GM23248 (cell line): Measurements from ENCODE around the gene SIGLEC5. TPM values are rescaled to one million over a fixed set of nuclear protein-coding genes. Genes with fewer than 3 reads are reported as not detected.

ENCODE experiments used
- DNase-seq: peaks from one replicate; pipeline ENCODE4 v3.0.0-alpha.2; 2015
- H2AFZ ChIP-seq: fragments of 200-600 bp; sonication (generic); 2 replicates; pipeline ENCODE4 v1.6.1; 2016; ENCODE audit warnings: antibody characterized with exemption
- H3F3A ChIP-seq: fragments of 200-600 bp; sonication (generic); 2 replicates; pipeline ENCODE4 v1.6.1; 2016; ENCODE audit warnings: mild to moderate bottlenecking, antibody characterized with exemption, mixed run types; ENCODE audit not compliant: insufficient read depth
- H3K27ac ChIP-seq: fragments of 200-600 bp; sonication (generic); 2 replicates; pipeline ENCODE4 v1.5.1; 2016; ENCODE audit warnings: mild to moderate bottlenecking
- H3K27me3 ChIP-seq: fragments of 200-600 bp; sonication (generic); replicated peaks from 2 replicates; pipeline ENCODE4 v1.6.1; 2016; ENCODE audit warnings: mild to moderate bottlenecking; ENCODE audit not compliant: insufficient read depth
- H3K36me3 ChIP-seq: fragments of 200-600 bp; sonication (generic); 2 replicates; pipeline ENCODE4 v1.6.1; 2016; ENCODE audit warnings: low read depth, mild to moderate bottlenecking
- H3K4me1 ChIP-seq: fragments of 200-600 bp; sonication (generic); 2 replicates; pipeline ENCODE4 v1.6.1; 2016; ENCODE audit warnings: mild to moderate bottlenecking; ENCODE audit not compliant: insufficient read depth
- H3K4me2 ChIP-seq: fragments of 200-600 bp; sonication (generic); one replicate; pipeline ENCODE4 v1.6.1; 2016; ENCODE audit warnings: mild to moderate bottlenecking; ENCODE audit not compliant: unreplicated experiment
- H3K4me3 ChIP-seq: fragments of 200-600 bp; sonication (generic); 2 replicates; pipeline ENCODE4 v1.5.1; 2016; ENCODE audit warnings: mild to moderate bottlenecking
- H3K79me2 ChIP-seq: fragments of 200-600 bp; sonication (generic); 2 replicates; pipeline ENCODE4 v1.6.1; 2016; ENCODE audit warnings: mild to moderate bottlenecking; ENCODE audit not compliant: insufficient read depth
- H3K9ac ChIP-seq: fragments of 200-600 bp; sonication (generic); 2 replicates; pipeline ENCODE4 v1.6.1; 2016; ENCODE audit warnings: mild to moderate bottlenecking
- H3K9me2 ChIP-seq: fragments of 200-600 bp; sonication (generic); 2 replicates; pipeline ENCODE4 v1.6.1; 2016; ENCODE audit warnings: mixed run types, mild to moderate bottlenecking, moderate library complexity; ENCODE audit not compliant: insufficient read depth
- H3K9me3 ChIP-seq: fragments of 200-600 bp; sonication (generic); one replicate; pipeline ENCODE4 v1.6.1; 2017; ENCODE audit warnings: low read depth
- H4K20me1 ChIP-seq: fragments of 200-600 bp; sonication (generic); 2 replicates; pipeline ENCODE4 v1.6.0; 2016; ENCODE audit not compliant: insufficient read depth
- EZH2 ChIP-seq: fragments of 200-600 bp; sonication (generic); IDR thresholded peaks from 2 replicates; pipeline ENCODE4 v1.6.1; 2018; ENCODE audit warnings: antibody characterized with exemption, mild to moderate bottlenecking; ENCODE audit not compliant: insufficient read depth, poor library complexity, severe bottlenecking
- EZH2phosphoT487 ChIP-seq: fragments of 200-600 bp; sonication (generic); IDR thresholded peaks from 2 replicates; pipeline ENCODE4 v1.6.1; 2018; ENCODE audit warnings: antibody characterized with exemption, moderate library complexity, mild to moderate bottlenecking, low read depth; ENCODE audit not compliant: insufficient read depth
- WGBS, 2 experiments: methylation state at CpG; one replicate each; pipeline ENCODE4 v1.1.6; 2015 to 2017; ENCODE audit warnings: low lambda C conversion rate in 2 of 2, low coverage in 1 of 2; ENCODE audit errors: missing lambda C conversion rate in 2 of 2; 5-methylcytosine and 5-hydroxymethylcytosine counted together
- in situ Hi-C: fragments of 300-500 bp; cut with MboI; formaldehyde crosslinking; loops from 2 replicates; pipeline ENCODE4 v1.15.0; 2020
- polyA plus RNA-seq: library from polyadenylated mRNA; unstranded; fragments of >200 nt; fragmentation: Nextera tagmentation; extraction: Ambion mirVana; gene quantifications from 2 replicates; pipeline ENCODE4 v1.2.1, GENCODE V29; 2016
- total RNA-seq: library from RNA; depleted of rRNA; stranded (reverse); fragments of >200 nt; shearing (Covaris generic); gene quantifications from 2 replicates; pipeline ENCODE4 v1.2.3, GENCODE V29; 2014

SIGLEC5 gene
- total and polyA plus RNA-seq, 2 experiments from 2014 or later: not detected

GRCh38 chr19:51592521-51592920 lies 37.7 kb downstream of the SIGLEC5 start:
- Histone ChIP-seq H3K9ac (no peak overlapping the region), H3F3A (peaks cover 5% of the 10 kb centered on the region; the same call in 1 of the 2 replicates), H3K36me3 (peaks cover 3% of the 10 kb centered on the region), H4K20me1 (no peaks in the 10 kb centered on the region), H3K4me2 (no peak overlapping the region), H3K27me3 (no peaks in the 10 kb centered on the region), H3K27ac (no peak overlapping the region), H3K4me1 (no peaks in the 10 kb centered on the region), H3K9me2 (no peaks in the 10 kb centered on the region), H2AFZ (no peak overlapping the region), H3K79me2 (no peaks in the 10 kb centered on the region), H3K9me3 (no peaks in the 10 kb centered on the region), H3K4me3 (no peak overlapping the region)
- no peak for DNase-seq
- in situ Hi-C loops: no loop called here
- TF ChIP-seq EZH2: no peak
- TF ChIP-seq EZH2phosphoT487: no peak
- 39 to 43% methylated on average over 1 of the region's 1 CpG for WGBS, 2 experiments

DNA sequence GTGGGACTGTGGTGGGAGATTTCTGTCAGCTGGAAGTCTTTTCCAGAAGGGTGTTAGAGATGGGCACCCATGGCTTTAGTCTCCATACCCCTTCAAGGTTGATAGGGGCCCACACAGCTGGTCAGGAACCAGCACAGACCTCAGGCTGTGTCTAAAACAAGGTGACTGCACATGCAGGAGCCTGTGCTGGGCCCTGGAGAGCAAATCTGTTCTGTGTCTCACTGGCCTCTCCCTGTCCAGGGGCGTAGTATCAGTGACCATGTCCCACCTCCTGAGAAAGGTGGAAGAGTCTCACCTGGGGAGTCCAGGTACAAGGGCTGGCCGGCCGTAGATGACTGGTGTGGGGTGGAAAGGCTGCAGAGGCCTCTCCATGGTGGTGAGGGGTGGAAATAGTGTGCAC lies 39.8 kb downstream of the SIGLEC5 start:
- Histone ChIP-seq H3K79me2 (no peaks in the 10 kb centered on the region), H2AFZ (no peak overlapping the region), H3F3A (peaks cover 5% of the 10 kb centered on the region; the same call in 1 of the 2 replicates), H3K9me3 (no peaks in the 10 kb centered on the region), H3K9ac (no peak overlapping the region), H3K4me2 (no peak overlapping the region), H3K4me3 (no peak overlapping the region), H3K36me3 (peaks cover 22% of the 10 kb centered on the region), H4K20me1 (no peaks in the 10 kb centered on the region), H3K9me2 (no peaks in the 10 kb centered on the region), H3K27ac (no peak overlapping the region), H3K4me1 (no peaks in the 10 kb centered on the region), H3K27me3 (no peaks in the 10 kb centered on the region)
- TF ChIP-seq EZH2phosphoT487 (no peak), EZH2 (no peak)
- DNase-seq: no peak
- WGBS, 2 experiments: 97 to 100% methylated on average over 3 of the region's 3 CpGs
- in situ Hi-C loops: no loop called here

DNA sequence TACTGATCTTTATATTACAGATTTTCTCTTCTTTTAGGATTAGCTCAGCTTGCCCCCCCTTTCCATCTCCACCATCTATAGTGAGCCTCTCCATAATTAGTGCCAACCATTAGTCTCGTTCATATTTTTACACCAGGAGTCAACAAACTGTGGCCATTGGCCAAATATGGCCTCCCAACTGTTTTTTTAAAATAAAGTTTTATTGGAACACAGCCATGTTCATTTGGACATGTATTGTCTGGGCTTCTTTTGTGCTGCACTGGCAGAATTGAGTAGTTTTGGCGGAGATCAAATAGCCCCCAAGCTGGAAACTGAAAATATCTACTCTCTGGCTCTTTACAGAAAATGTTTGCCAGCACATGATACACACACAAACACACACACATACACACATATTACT lies 40.7 kb downstream of the SIGLEC5 start:
- no peak overlapping the region for H3K4me2 ChIP-seq
- no peaks in the 10 kb centered on the region for H3K27me3 ChIP-seq
- no peaks in the 10 kb centered on the region for H3K4me1 ChIP-seq
- TF ChIP-seq EZH2phosphoT487: no peak
- H3K27ac ChIP-seq: no peak overlapping the region
- H3K9me2 ChIP-seq: no peaks in the 10 kb centered on the region
- H3K79me2 ChIP-seq: no peaks in the 10 kb centered on the region
- no peak overlapping the region for H3K9ac ChIP-seq
- no peaks in the 10 kb centered on the region for H4K20me1 ChIP-seq
- 95 to 100% methylated on average over 2 of the region's 2 CpGs for WGBS, 2 experiments
- peaks cover 5% of the 10 kb centered on the region; the same call in 1 of the 2 replicates for H3F3A ChIP-seq
- no peak for DNase-seq
- H2AFZ ChIP-seq: no peak overlapping the region
- in situ Hi-C loops: no loop called here
- peaks cover 31% of the 10 kb centered on the region for H3K36me3 ChIP-seq
- no peak overlapping the region for H3K4me3 ChIP-seq
- no peaks in the 10 kb centered on the region for H3K9me3 ChIP-seq

DNA sequence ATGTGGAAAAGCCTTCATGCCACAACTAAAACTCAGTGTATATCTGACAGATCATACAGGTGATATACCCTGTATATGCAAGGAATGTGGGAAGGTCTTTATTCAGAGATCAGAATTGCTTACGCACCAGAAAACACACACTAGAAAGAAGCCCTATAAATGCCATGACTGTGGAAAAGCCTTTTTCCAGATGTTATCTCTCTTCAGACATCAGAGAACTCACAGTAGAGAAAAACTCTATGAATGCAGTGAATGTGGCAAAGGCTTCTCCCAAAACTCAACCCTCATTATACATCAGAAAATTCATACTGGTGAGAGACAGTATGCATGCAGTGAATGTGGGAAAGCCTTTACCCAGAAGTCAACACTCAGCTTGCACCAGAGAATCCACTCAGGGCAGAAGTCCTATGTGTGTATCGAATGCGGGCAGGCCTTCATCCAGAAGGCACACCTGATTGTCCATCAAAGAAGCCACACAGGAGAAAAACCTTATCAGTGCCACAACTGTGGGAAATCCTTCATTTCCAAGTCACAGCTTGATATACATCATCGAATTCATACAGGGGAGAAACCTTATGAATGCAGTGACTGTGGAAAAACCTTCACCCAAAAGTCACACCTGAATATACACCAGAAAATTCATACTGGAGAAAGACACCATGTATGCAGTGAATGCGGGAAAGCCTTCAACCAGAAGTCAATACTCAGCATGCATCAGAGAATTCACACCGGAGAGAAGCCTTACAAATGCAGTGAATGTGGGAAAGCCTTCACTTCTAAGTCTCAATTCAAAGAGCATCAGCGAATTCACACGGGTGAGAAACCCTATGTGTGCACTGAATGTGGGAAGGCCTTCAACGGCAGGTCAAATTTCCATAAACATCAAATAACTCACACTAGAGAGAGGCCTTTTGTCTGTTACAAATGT lies 42.7 kb downstream of the SIGLEC5 start:
- Histone ChIP-seq H3K4me2 (no peak overlapping the region), H3K4me3 (no peak overlapping the region), H3K9me3 (no peaks in the 10 kb centered on the region), H3K79me2 (no peaks in the 10 kb centered on the region; the same call in 1 of the 2 replicates), H3K27ac (no peak overlapping the region), H3K36me3 (peaks cover 47% of the 10 kb centered on the region), H3K27me3 (no peaks in the 10 kb centered on the region), H3F3A (peaks cover 5% of the 10 kb centered on the region; the same call in 1 of the 2 replicates), H4K20me1 (no peaks in the 10 kb centered on the region), H2AFZ (no peak overlapping the region), H3K9me2 (no peaks in the 10 kb centered on the region), H3K9ac (no peak overlapping the region), H3K4me1 (no peaks in the 10 kb centered on the region)
- in situ Hi-C loops: no loop called here
- no peak for DNase-seq
- WGBS, 2 experiments: 98 to 100% methylated on average over 9 of the region's 9 CpGs
- no peak for TF ChIP-seq EZH2
- no peak for TF ChIP-seq EZH2phosphoT487
